Fibroblast of the conjunctiva (primary cell): ENCODE results near the gene IBA57.
"Not testable (repeated sequence)": the region's sequence is repeated elsewhere in the genome, so short reads cannot be mapped to it uniquely, and the experiment has no call there.

Experiments used
- DNase-seq: peaks from one replicate; pipeline ENCODE4 v3.0.0-alpha.2; 2010; ENCODE audit warnings: low read depth

IBA57 gene

DNA sequence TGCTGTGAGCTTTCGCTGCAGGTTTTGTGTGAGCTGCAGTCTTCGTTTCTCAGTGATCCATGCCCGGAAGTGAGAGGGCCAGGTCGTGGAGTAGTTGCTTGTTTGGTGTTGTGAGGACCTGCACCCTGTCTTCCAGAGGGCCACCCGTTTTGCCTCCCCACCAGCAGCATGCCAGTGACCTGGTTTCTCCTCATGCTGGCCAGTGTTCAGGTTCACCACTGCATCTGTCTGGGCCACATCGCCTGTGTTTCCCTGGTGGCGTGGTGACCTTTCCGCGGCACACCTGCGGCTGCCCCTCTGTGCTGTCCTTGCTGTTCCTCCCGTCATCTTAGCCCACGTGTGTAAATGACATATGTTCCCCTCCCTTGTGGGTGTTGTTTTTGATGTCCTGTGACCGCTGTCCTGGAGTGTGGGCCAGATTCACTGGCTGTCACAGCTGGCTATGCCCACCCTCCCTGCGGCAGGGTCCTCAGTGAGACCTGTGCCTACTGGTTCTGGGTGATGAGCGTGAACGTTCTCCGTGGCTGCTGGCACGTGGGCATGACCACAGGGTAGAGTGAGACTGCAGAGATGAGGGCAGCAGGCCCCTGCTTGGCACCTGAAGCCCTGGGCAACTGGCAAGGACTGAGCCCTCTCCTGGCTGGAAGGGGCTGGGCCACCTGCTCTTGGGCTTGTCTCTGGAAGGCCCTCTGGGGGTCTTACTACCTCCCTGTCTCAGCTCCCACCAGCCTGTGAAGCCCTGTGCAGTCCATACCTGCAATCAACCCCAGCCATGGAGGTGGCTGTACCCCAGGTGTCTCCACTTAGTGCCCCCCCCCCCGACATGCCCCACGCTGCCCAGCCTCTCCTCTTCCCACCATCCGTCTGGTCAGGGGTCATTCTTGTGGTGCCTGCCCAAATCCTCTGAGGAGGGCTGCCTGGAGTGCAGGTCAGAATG is 7.3 kb downstream of the IBA57 start:
- no peak for DNase-seq

DNA sequence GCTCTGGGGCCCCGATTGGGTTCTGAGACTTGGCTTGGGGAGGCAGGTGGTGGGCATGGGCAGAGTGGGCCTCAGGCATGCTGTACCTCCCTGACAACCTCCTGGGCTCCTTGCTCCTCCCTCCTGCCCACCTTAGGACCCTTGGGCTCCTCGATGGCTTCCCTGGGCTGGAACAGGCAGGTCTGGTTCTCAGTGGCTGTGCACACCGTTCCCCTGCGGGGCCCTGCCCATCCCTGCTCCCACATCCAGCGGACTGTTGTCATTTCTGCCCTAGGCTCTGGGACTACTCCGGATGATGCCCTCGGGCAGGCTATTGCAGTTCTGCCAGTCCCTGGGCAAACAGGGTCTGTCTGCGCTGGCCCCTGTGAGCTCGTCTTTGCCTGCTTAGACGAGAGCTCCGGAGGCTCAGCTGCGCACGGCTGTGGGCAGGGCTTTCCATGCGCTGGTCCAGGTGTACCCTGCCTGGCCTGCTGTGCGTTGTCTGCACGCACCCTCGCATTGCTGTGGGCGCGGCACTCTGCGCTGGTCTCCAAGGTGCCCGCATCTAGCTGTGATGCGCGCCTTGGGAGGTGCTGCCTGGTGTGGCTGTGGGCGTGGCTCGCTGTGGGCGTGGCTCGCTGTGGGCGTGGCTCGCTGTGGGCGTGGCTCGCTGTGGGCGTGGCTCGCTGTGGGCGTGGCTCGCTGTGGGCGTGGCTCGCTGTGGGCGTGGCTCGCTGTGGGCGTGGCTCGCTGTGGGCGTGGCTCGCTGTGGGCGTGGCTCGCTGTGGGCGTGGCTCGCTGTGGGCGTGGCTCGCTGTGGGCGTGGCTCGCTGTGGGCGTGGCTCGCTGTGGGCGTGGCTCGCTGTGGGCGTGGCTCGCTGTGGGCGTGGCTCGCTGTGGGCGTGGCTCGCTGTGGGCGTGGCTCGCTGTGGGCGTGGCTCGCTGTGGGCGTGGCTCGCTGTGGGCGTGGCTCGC is 8.2 kb downstream of the IBA57 start:
- not testable (repeated sequence) for DNase-seq

DNA sequence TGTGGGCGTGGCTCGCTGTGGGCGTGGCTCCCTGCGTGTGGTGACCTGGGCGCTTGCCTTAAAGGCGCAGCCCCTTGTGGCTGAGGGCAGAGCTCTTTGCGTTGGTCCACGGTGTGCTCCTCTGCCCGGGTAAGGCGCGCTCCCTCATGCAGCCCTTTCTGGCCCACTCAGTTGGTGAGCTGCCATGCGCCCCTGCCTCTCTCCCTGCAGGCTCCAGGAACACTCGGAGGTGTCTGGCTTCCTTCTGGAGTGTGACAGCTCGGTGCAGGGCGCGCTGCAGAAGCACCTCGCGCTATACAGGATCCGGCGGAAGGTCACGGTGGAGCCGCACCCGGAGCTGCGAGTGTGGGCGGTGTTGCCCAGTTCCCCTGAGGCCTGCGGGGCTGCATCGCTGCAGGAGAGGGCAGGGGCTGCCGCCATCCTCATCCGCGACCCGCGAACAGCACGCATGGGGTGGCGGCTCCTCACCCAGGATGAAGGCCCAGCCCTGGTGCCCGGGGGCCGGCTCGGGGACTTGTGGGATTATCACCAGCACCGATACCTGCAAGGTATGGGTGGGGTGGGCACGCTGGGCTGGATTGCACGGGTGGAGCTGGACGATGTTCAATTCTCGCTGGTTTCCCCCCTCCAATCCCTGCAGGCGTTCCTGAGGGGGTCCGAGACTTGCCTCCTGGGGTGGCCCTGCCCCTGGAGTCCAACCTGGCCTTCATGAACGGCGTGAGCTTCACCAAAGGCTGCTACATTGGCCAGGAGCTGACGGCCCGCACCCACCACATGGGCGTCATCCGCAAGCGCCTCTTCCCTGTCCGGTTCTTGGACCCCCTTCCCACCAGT is 9.1 kb downstream of the IBA57 start:
- DNase-seq = no peak

DNA sequence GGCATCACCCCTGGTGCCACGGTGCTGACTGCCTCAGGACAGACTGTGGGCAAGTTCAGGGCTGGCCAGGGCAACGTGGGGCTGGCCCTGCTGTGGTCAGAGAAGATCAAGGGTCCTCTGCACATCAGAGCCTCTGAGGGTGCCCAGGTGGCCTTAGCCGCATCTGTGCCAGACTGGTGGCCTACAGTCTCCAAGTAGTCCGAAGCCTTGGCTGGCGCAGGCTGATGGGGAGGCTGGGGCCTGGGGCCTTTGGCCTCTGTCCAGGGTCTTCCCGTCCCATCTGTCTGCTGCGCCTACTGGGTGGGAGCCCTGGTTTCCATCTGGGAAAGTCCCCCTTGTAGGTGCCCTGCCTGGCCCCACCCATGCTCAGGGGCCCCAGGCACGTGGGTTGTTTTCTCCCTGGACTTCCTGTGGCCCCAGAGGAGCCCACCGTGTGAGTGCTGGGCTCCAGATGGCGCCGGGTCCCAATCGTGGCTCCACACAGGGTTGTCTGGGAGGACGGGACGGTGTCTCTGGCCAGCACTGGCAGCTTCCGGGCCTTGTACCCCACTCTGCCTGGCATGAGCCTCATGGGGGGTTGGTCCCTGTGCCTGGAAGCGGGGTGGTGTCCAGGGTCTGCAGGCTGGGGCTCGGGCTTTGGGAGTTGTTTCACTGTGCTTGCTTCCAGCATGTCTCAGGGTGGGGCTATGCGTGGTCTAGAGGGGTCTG is 9.9 kb downstream of the IBA57 start:
- no peak for DNase-seq

DNA sequence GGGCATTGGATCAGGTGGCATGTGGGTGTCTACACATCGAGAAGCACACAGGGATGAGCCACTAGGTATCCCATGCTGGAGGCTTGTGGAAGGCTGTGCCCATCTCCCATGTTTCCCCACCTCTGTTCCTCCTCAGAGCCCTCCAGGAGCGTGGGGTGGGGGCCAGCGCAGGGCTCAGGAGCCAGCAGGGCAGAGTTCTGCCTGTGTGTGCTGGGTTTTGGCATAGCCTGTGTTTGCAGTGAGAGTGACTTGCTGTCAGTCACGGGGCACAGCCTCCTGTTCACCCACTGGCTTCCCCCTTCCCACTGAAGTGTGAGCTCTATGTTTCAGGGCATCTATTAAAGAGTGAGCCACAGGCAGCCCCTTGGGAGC is 10.4 kb downstream of the IBA57 start:
- no peak for DNase-seq

DNA sequence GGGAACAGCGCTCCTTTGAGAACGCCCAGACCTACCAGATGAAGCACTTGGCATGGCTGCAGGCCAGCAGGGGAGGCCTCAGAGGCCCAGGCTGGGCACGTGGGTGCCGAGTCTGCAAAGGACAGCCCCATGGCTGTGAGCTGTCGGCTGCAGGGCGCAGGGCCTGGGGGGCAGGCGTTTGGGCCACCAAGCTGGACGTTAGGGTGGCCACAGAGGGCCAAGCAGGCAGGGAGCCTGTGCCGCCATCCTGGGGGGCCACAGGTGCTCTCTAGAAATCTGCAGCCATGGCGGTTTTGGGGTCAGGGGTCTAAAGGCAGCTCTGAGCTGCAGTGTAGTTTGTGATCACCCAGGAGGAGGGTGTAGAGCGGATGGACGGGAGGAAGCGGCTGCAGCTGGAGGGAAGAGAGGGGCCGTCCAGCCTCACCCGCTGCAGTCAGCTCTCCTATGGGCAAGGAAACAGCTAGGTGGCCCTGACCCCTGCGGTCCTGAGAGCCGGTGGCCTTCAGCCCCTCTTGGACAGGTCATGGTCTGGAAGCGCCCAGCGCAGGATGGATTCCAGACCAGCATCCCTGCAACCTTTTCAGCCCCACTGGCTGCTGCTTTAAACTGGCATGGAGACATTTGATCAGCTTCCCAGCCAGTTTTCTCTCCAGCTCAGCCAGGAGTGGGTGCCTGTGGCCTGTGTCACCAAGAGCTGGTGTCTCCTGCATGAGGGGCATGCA is 11.0 kb downstream of the IBA57 start:
- DNase-seq = no peak

DNA sequence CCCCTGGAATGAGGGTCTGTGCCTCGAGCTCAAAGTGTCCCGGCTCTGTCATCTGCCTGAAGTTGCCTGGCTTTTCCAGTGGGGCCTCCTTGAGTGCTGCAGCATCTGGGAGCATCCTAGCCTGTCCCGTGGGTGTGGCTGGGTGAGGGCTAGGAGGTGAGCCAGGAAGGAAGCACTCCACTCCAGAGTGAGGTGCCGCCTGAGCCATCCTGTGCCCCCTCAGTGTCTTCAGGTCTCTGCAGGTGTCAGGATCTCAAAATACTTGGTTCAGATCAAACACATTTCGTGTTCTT is 11.5 kb downstream of the IBA57 start:
- no peak for DNase-seq

DNA sequence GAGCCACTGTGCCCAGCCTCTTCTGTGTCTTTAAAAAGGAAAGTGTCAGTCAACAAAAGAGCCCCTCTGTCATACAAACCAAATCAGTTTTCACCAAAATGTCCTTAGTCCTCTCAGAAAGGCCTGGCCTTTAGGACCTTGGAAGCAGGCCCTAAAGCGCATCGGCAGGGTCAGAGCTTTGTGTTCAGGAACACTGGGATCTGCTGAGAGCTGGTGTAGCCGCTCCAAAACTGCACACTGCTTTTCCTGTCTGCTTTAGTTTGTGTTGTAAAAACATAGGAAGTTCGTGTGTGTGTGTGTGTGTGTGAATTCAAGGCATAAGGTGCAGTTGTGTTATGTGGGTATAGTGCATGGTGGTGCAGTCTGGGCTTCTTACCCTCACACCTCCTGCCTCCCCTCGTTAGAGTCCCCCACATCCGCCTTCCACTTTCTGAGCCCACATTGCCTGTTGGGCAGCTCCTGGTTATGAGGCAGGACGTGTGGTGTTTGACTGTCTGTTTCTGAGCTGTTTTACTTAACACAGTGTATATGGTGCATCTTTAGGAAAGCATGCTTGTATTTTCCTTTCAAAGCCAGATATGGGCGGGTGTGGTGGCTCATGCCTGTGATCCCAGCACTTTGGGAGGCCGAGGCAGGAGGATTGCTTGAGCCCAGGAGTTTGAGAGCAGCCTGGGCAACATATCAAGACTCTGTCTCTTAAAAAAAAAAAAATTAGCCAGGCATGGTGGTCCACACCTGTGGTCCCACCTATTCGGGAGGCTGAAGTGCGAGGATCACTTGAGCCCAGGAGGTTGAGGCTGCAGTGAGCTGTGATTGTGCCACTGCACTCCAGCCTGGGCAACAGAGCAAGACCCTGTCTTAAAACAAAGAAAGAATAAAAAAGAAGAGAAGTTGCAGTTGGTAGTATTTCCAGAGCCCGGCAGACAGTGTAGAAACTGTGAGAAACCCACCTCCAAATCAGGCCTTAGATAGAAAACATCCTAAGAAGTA is 12.4 kb downstream of the IBA57 start:
- DNase-seq = no peak

DNA sequence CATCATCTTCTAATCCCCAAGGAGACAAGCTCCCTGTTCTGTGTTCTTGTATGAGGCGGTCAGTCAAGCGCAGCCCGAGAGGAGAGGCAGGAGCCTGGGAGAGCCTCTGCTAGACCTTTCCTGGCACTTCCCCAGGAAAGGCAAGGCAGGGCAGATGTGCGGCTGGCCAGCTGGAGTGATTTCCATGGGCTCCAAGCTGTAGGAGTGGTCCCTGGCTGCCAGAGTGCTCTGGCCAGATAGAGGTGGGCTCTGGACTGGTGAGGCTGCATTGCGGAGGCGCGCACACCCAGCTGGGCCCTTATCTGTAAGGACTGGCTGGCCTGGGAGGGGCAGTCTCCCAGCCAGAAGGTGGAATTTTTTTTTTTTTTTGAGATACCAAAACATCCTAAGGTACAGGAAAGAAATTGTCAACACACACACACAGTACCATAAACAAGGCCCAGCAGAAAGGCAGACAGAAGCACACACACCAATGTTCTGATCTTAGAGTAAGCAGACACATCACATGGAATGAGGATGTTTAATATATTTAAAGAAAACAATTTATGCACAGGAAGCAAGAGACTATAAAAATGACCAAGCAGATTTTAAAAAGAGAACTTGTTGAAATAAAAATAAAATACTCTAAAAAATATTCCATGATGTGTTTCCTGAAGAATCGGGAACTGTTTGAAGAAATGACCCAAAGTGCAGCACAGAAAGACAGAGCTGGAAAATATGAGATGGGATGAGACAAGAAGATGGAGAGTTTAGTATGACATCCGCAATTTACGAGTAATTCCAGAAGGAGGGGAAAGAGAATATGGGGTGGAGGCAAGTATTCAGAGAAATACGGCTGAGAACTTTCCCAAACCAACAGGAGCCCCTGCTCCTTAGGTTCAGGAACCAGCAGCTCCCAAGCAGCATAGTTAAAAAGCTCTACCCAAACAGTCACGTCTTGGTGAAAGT is 13.4 kb downstream of the IBA57 start:
- DNase-seq = no peak

DNA sequence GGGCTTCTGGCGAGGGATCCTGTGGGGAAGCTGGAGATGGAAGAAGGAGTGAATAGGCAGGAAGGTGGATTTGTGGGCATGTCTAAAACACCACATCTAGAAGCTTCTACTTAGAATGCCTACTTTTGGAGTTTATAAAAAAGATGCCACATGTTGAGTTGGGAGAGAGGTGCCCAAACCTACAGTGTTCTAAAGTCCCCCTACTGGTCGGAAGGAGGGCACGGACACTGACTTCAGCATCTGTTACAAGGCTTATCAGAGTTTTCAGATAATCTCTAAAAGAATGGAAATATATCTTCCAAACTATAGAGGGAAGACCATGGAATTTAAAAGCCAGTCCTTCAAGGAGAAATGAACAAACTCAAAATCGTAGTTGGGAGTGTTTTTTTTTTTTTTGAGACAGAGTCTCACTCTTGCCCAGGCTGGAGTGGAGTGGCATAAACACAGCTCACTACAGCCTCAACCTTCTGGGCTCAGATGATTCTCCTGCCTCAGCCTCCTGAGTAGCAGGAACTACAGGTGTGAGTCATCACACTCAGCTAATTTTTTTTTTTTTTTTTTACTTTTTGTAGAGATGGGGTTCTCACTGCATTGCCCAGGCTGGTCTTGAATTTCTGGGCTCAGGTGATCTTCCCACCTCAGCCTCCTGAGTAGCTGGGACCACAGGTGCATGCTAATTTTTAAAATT is 14.8 kb downstream of the IBA57 start:
- no peak for DNase-seq

DNA sequence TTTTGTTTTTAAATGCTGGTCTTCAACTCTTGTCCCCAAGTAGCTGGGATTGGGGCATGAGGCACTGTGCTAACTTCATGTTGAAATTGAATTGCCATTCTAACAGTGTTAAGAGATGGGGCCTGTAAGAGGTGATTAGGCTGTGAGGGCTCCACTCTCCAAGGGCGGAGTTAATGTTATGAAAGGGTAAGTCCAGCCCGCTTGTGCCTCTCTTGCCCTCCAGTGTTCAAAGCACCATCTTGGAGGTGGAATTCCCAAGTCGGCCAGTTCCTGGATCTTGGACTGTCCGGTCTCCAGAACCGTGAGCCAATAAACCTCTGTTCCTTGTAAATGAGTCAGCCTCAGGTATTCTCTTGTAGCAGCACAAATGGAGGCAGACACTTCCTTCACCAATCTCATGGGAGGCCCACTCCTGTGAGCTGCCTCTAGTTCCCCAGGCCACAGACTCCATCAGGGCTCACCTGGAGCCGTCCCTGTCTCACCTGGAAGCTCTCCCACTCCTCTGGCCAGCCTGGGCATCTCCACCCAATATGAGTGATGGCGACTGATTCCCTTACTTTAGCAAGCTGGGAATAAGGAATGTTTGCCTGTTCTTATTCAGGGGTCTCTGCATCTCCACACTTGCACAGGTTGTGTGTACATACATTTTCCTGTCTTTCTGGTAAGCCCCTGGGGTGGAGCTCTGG is 15.5 kb downstream of the IBA57 start:
- no peak for DNase-seq

DNA sequence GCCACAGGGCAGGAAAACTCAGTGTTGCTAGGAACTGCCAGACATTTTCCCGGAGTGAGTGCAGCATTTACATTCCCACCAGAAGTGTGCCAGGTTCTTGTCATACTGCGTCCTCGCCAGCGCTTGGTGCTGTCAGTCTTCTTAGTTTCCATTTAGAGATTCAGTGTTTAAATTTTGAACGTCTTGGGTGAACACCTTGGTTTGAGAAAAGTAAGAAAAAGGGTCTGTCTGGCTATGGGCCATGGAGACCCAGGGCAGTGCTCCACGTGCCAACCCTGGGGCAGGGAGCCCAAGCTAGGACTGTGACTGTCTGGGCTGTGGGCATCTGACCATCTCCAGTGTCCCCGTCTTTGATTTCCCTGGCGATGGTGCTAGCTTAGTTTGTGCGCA is 16.0 kb downstream of the IBA57 start:
- no peak for DNase-seq

DNA sequence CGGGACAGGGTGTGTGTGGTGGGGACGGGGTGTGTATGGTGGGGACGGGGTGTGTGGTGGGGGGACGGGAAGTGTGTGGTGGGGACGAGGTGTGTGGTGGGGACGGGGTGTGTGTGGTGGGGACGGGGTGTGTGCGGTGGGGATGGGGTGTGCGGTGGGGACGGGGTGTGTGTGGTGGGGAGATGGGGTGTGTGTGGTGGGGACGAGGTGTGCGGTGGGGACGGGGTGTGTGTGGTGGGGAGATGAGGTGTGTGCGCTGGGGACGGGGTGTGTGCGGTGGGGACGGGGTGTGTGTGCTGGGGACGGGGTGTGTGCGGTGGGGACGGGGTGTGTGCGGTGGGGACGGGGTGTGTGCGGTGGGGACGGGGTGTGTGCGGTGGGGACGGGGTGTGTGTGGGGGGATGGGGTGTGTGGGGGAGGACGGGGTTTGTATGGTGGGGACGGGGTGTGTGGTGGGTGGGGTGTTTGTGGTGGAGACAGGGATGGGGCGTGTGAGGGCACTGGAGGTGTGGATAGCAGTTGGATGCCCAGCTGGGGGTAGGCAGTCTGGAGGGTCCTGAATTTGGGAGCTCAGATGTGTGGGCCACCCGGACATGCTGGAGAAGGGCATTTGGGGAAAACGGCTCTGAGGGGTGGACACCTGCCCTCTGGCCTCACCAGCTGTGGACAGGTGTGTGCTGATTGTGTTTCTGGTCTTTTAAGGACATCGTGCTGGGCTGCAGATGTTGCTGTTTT is 16.9 kb downstream of the IBA57 start:
- no peak for DNase-seq

DNA sequence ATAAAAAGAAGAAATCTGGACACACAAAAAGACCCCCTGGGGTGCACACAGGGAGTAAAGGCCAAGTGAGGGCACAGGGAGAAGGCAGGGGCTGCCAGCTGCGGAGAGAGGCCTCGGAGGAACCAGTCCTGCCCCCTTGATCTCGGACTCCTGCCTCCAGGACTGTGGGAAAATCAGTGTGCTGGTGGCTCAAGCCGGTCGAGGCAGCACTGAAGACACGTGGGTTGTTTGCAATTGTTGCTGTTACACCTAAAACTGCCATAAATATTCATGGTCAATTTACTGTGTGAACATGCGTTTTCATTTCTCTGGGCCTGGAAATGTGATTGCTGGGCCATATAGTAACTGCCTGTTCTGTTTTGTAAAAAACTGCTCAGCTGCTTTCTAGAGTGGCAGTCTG is 18.5 kb downstream of the IBA57 start:
- no peak for DNase-seq

DNA sequence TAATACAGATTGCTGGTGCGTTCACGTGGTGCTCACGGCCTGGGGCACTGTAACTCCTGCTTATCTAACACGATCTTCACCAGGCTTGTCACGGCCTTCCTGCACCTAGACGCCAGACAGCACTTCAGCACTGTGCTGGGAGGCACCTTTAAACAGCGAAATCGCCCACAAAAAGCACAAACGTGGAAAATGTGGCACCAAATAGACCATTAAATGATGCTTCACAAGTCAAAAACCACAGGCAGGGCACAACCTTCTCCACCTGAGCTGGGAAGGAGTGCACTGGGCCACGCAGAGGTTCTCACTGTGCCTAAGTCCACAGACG is 20.0 kb downstream of the IBA57 start:
- DNase-seq = no peak

DNA sequence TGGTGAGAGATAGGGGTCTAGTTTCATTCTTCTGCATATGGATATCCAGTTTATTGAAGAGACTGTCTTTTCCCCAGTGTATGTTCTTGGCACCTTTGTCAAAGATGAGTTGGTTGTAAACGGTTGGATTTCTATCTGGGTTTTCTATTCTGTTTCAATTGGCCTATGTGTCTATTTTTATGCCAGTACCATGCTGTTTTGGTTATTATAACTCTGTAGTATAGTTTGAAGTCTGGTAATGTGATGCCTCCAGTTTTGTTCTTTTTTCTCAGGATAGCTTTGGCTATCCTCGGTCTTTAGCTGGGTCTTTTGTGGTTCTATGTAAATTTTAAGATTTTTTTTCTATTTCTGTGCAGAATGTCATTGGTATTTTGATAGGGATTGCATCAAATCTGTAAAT is 22.6 kb downstream of the IBA57 start:
- DNase-seq = not testable (repeated sequence)

DNA sequence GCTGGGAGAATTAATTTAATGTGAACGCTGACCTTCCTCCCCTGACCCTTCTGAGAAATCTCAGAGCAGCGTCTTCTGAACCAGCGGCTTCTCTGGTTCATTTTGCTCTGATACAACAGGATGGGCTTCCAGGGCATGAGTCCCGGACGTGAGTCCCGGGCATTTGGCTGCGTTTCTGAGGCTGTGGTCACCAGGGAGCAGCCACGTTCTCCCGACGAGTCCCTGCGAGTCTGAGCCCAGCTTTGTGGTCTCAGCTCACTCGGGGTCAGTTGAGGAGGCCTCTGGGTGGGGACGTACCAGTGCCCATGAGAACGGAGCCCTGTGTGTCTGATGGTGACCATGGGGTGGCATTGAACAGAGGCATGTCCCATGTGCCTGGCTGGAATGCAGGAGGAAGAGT is 24.6 kb downstream of the IBA57 start:
- no peak for DNase-seq
